HG02981 (cell line): ENCODE measurements around the gene SLX9.

Source experiments
- ATAC-seq: cut with Tn5 transposase; IDR thresholded peaks from one replicate; pipeline ENCODE4 v1.9.1; 2021; ENCODE audit warnings: mild to moderate bottlenecking, moderate library complexity; ENCODE audit not compliant: unreplicated experiment

SLX9 gene

GRCh38 chr21:44944596-44944995 is 4.8 kb downstream of the SLX9 start:
- ATAC-seq: no peak

- no peak for ATAC-seq
Measured at GRCh38 chr21:44946254-44947041, 6.6 kb downstream of the SLX9 start.

- no peak for ATAC-seq
Measured at GRCh38 chr21:44947111-44947929, 7.5 kb downstream of the SLX9 start.

- no peak for ATAC-seq
Measured at GRCh38 chr21:44947930-44948331, 8.1 kb downstream of the SLX9 start.

GRCh38 chr21:44948426-44949120 is 8.7 kb downstream of the SLX9 start:
- no peak for ATAC-seq

GRCh38 chr21:44949161-44949778 is 9.4 kb downstream of the SLX9 start:
- ATAC-seq: no peak

GRCh38 chr21:44949779-44950198 is 10.0 kb downstream of the SLX9 start:
- peak; percentile 43 for ATAC-seq

- no peak for ATAC-seq
Measured at GRCh38 chr21:44950351-44950750, 10.5 kb downstream of the SLX9 start.

- ATAC-seq: no peak
Measured at GRCh38 chr21:44951186-44951915, 11.5 kb downstream of the SLX9 start.

- no peak for ATAC-seq
Measured at GRCh38 chr21:44952116-44952928, 12.5 kb downstream of the SLX9 start.

- no peak for ATAC-seq
Measured at GRCh38 chr21:44952929-44953627, 13.2 kb downstream of the SLX9 start.

- ATAC-seq: no peak
Measured at GRCh38 chr21:44953628-44954021, 13.8 kb downstream of the SLX9 start.

- no peak for ATAC-seq
Measured at GRCh38 chr21:44954281-44954771, 14.5 kb downstream of the SLX9 start.

GRCh38 chr21:44955141-44955797 is 15.4 kb downstream of the SLX9 start:
- no peak for ATAC-seq

GRCh38 chr21:44955798-44956175 is 16.0 kb downstream of the SLX9 start:
- ATAC-seq: no peak

GRCh38 chr21:44956356-44957046 is 16.7 kb downstream of the SLX9 start:
- ATAC-seq: no peak

GRCh38 chr21:44957047-44957831 is 17.4 kb downstream of the SLX9 start:
- no peak for ATAC-seq
